Activated CD4-positive, alpha-beta T cell treated with anti-CD3 and anti-CD28 coated beads, Interleukin-2, amount 10 ng/mL, durations not matched to agents 24 days and 14 days (primary cell): Measurements from ENCODE around the gene KLF6. TPM values are rescaled to one million over a fixed set of nuclear protein-coding genes. Genes with fewer than 3 reads are reported as not detected.
A peak's percentile ranks its signal among the peaks of the same experiment; 100 is the strongest.

Experiments
- DNase-seq: peaks from one replicate; pipeline ENCODE4 v3.0.0; 2022
- H3K27ac Mint-ChIP-seq: one replicate; pipeline ENCODE4 v1.8.0; 2022; ENCODE audit warnings: mild to moderate bottlenecking, mixed read lengths
- H3K27me3 Mint-ChIP-seq: one replicate; pipeline ENCODE4 v1.8.0; 2022; ENCODE audit warnings: mixed read lengths
- H3K36me3 Mint-ChIP-seq: one replicate; pipeline ENCODE4 v1.8.0; 2022; ENCODE audit warnings: low read depth, mild to moderate bottlenecking, mixed read lengths
- H3K4me1 Mint-ChIP-seq: one replicate; pipeline ENCODE4 v1.8.0; 2021; ENCODE audit warnings: mixed read lengths
- H3K4me3 Mint-ChIP-seq: one replicate; pipeline ENCODE4 v1.8.0; 2022; ENCODE audit warnings: mild to moderate bottlenecking, moderate library complexity, mixed read lengths
- H3K9me3 Mint-ChIP-seq: one replicate; pipeline ENCODE4 v1.8.0; 2021; ENCODE audit warnings: mixed read lengths
- intact Hi-C: fragments of 100-400 bp; cut with micrococcal nuclease; formaldehyde crosslinking; loops from one replicate; pipeline ENCODE4 v1.15.1; 2023
- total RNA-seq: library from RNA; stranded (reverse); gene quantifications from 2 replicates; pipeline ENCODE4 v1.2.3, GENCODE V29; 2022

The KLF6 gene
- total RNA-seq, 1 donor from 2014 or later, result 116 TPM

DNA sequence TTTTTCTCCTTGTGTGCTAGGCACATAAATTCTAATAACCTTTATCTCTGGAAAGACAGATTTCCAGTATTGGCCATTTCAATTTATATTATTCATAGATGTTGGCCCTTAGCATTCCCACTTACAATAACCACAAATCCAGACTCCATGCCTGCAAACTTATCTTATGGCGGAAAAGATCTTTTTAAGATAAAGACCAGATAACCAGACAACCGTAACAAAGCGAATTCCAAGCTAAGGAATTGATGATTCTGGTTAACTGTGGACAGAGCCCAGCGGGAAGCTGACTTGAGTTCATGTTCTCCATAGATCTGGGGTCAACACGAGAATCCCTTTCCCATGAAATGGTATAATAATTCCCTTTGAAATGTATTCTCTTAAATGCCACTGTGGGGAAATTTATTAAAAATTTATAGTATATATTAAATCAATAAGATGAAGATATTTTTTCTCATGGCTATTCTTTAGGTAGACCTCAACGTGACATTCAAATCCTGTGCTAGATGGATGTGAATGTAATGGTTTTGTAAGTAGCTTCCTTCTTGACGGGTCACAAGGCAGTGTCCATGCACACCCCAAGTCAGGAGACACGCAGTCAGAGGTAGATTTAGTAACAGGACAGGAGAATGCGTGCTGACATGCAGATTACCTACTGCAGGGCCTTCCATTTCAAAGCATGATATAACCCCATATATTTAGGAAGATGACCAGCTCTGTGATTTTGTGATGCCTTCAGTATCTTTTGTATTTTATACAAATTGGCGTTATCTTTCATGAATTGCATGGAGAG, 37.7 kb upstream of the KLF6 start:
- intact Hi-C loops, result no loop called here
- Mint-ChIP-seq H3K4me1 (peaks cover 10% of the 10 kb centered on the region), H3K9me3 (peaks cover 7% of the 10 kb centered on the region), H3K27ac (no peak overlapping the region), H3K27me3 (no peaks in the 10 kb centered on the region), H3K4me3 (no peak overlapping the region), H3K36me3 (no peaks in the 10 kb centered on the region)
- no peak for DNase-seq

GRCh38 chr10:3820255-3820654, 35.2 kb upstream of the KLF6 start:
- H3K9me3 Mint-ChIP-seq, result peaks cover 11% of the 10 kb centered on the region
- H3K27me3 Mint-ChIP-seq, result no peaks in the 10 kb centered on the region
- no peak overlapping the region for H3K4me3 Mint-ChIP-seq
- no peaks in the 10 kb centered on the region for H3K36me3 Mint-ChIP-seq
- H3K27ac Mint-ChIP-seq, result no peak overlapping the region
- peaks cover 5% of the 10 kb centered on the region for H3K4me1 Mint-ChIP-seq
- no peak for DNase-seq
- intact Hi-C loops, result no loop called here

DNA sequence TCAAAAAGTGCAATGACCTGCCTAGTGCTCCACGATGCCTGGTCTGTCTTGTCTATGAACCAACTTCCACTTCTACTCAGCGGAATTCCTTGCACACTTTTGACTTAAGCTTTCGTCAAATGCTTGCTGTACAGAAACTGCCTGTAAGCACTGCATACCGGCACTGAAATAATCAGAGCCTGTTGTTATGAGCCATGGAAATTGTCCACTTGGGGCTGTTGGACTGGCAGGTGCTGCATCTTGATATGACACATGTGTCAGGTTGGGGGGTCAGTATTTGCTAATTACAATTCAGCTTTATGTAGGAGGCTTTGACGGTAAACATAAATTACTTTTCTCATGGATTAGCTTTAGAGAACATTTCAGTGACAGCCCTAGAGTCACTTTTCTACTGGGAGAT, 32.0 kb upstream of the KLF6 start:
- peaks cover 26% of the 10 kb centered on the region for H3K4me1 Mint-ChIP-seq
- no peak for DNase-seq
- H3K36me3 Mint-ChIP-seq, result no peaks in the 10 kb centered on the region
- no peak overlapping the region for H3K27ac Mint-ChIP-seq
- intact Hi-C loops, result no loop called here
- H3K4me3 Mint-ChIP-seq, result no peak overlapping the region
- H3K9me3 Mint-ChIP-seq, result peaks cover 3% of the 10 kb centered on the region
- no peaks in the 10 kb centered on the region for H3K27me3 Mint-ChIP-seq

DNA sequence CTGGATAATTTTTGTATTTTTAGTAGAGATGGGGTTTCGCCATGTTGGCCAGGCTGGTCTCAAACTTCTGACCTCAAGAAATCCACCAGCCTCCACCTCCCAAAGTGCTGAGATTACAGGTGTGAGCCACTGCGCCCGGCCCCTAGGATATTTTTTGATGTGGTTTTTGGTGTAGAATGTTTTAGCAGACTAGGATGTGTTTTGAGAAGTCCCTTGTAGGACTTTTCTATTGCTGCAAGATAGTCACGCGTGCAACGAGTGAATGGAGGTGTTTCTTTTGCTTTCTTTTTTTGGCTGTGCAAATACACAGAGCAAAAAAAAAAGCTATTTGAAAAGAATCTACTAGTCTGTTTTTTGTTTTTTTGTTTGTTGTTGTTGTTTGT, 29.8 kb upstream of the KLF6 start:
- intact Hi-C loops, result loop anchor here (5.0 kb wide), 1 partner anchor 38 kb away; no protein-coding TSS in a partner anchor
- Mint-ChIP-seq H3K27me3 (no peaks in the 10 kb centered on the region), H3K9me3 (peaks cover 3% of the 10 kb centered on the region), H3K27ac (peak overlapping the region; percentile 63), H3K4me1 (peaks cover 40% of the 10 kb centered on the region), H3K4me3 (peak overlapping the region; percentile 7), H3K36me3 (no peaks in the 10 kb centered on the region)
- DNase-seq, result peak; percentile 76

DNA sequence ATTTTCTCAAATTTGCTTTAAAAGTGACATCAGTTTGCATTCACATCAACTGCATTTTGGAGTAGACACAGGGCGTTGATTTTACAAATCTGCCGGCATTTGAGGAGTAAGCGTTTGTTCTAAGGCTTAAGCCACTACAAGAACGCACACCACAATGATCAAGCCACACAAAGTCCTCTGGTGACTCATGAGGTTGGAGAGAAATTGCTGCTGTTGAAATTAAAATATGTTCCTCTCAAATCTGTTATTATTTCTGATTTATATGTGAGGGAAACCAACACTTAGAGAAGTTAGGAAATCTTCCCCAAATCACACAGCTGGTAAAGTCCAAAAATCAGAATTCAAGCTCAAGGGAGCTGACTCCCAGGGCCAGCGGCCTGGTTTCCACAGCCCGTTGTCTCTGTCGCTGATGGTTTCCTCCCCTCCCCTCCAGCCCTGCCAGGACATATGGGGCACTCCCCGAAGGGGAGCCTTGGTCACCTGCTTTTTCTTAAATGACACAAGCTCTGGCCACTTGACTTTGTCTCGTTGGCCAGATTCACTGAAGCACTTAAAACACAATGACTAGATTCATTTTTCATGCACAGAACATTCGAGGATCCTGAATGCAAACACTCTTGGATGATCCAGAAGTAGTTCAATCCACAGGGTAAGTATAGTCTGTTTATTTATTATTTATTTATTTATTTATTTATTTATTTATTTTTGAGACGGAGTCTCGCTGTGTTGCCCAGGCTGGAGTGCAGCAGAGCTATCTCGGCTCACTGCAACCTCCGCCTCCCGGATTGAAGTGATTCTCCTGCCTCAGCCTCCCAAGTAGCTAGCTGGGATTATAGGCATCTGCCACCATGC, 29.2 kb upstream of the KLF6 start:
- no peaks in the 10 kb centered on the region for H3K27me3 Mint-ChIP-seq
- no peaks in the 10 kb centered on the region for H3K36me3 Mint-ChIP-seq
- intact Hi-C loops, result loop anchor here (5.0 kb wide), 1 partner anchor 37 kb away; no protein-coding TSS in a partner anchor
- H3K9me3 Mint-ChIP-seq, result peaks cover 3% of the 10 kb centered on the region
- no peak overlapping the region for H3K27ac Mint-ChIP-seq
- no peak overlapping the region for H3K4me3 Mint-ChIP-seq
- H3K4me1 Mint-ChIP-seq, result peaks cover 44% of the 10 kb centered on the region
- no peak for DNase-seq

DNA sequence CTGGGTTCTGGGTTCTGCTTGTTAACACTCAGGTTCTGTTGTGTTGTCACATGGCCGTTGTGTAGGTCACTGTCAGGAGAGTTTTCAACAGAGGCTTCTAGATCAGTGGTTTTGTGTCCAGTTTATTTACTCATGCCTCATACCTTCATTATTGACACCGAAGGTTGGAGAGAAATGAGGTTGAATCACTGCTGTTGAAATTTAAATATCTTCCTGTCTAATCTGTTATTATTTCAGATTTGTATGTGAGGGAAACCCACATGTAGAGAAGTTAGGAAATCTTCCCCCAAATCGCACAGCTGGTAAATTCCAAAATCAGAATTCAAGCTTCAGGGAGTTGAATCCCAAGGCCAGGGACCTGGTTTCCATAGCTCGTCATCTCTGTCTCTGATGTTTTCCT, 28.3 kb upstream of the KLF6 start:
- Mint-ChIP-seq H3K27ac (peak overlapping the region; percentile 72), H3K4me3 (no peak overlapping the region), H3K9me3 (peaks cover 3% of the 10 kb centered on the region), H3K27me3 (no peaks in the 10 kb centered on the region), H3K36me3 (no peaks in the 10 kb centered on the region), H3K4me1 (peaks cover 54% of the 10 kb centered on the region)
- intact Hi-C loops, result loop anchor here (5.0 kb wide), 1 partner anchor 36 kb away; no protein-coding TSS in a partner anchor
- no peak for DNase-seq

DNA sequence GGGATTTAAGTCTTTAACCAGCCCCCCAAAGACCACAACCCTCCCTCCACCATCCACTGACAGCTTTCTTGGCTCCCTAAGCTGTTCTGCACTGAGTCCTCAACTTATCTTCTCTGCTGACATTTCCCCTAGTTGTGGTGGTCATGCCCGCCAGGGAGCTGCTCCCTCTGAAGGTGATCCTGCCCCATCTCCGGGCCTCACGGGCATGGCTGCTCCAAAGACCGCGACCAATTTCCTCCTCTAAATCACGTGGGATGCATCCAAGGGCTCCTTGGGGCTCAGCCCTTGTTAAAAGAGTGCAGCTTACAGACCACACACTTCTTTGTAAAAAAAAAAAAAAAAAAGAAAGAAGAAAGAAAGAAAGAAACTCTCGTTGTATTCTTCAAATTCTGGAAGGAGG, 27.1 kb upstream of the KLF6 start:
- intact Hi-C loops, result loop anchor here (5.0 kb wide), 1 partner anchor 35 kb away; no protein-coding TSS in a partner anchor
- Mint-ChIP-seq H3K36me3 (no peaks in the 10 kb centered on the region), H3K9me3 (no peaks in the 10 kb centered on the region), H3K27me3 (no peaks in the 10 kb centered on the region), H3K27ac (no peak overlapping the region), H3K4me1 (peaks cover 63% of the 10 kb centered on the region), H3K4me3 (peak overlapping the region; percentile 68)
- peak; percentile 67 for DNase-seq

GRCh38 chr10:3811291-3811870, 26.4 kb upstream of the KLF6 start:
- DNase-seq, result peak; percentile 90
- Mint-ChIP-seq H3K9me3 (no peaks in the 10 kb centered on the region), H3K27ac (no peak overlapping the region), H3K36me3 (no peaks in the 10 kb centered on the region), H3K4me1 (peaks cover 71% of the 10 kb centered on the region), H3K4me3 (peak overlapping the region; percentile 68), H3K27me3 (no peaks in the 10 kb centered on the region)
- intact Hi-C loops, result loop anchor here (1.0 to 5.0 kb wide), 7 partner anchors 17 to 845 kb away; no protein-coding TSS in a partner anchor

DNA sequence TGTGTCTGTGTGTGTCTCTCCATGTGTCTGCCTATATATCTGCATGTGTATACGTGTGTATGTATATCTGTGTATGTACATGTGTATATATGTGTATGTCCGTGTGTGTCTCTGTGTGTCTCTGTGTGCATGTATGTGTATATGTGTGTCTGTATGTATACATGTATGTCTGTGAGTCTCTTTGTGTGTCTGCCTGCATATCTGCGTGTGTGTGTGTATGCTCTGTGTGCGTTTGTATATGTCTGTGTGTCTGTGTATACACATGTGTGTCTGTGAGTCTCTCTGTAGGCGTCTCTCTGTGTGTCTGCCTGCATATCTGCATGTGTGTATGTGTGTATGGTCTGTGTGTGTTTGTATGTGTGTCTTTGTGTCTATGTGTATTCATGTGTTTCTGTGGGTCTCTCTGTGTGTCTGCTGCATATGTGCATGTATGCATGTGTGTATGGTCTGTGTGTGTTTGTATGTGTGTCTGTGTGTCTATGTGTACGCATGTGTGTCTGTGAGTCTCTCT, 23.7 kb upstream of the KLF6 start:
- Mint-ChIP-seq H3K9me3 (no peaks in the 10 kb centered on the region), H3K27ac (no peak overlapping the region), H3K4me1 (peaks cover 77% of the 10 kb centered on the region), H3K4me3 (peak overlapping the region; percentile 1), H3K27me3 (no peaks in the 10 kb centered on the region), H3K36me3 (no peaks in the 10 kb centered on the region)
- no peak for DNase-seq
- intact Hi-C loops, result loop anchor here (5.0 to 10.0 kb wide), 3 partner anchors 164 to 536 kb away; no protein-coding TSS in a partner anchor

DNA sequence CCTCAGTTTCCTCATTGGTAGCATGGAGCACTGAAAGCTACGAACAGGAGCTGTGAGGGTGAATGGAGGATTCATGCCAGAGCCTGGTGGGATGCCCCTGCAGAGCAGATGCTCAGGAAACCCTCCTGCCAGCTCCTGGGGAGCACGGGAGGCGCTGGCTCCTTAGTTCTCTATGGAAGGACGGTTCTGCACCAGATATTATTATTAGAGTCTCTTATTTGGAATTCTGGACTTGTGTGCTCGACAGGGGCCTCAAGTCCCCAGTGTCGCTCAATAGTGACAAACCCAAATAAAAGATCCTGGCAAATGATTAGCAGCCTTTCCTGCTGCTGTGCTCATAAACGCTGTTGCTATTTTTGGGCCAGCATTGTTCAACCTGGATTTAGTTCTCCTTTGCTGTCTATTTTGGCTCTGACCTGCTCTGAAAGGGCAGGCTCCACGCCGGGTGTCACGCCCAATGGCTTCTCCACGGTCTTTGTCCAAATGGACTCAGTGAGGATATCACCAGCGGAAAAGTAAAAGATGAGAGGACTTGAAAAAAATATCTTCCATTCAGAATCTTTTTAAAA, 23.0 kb upstream of the KLF6 start:
- no peaks in the 10 kb centered on the region for H3K9me3 Mint-ChIP-seq
- intact Hi-C loops, result loop anchor here (5.0 to 10.0 kb wide), 3 partner anchors 164 to 537 kb away; no protein-coding TSS in a partner anchor
- H3K27me3 Mint-ChIP-seq, result no peaks in the 10 kb centered on the region
- H3K4me3 Mint-ChIP-seq, result peak overlapping the region; percentile 51
- no peak overlapping the region for H3K27ac Mint-ChIP-seq
- H3K36me3 Mint-ChIP-seq, result no peaks in the 10 kb centered on the region
- no peak for DNase-seq
- H3K4me1 Mint-ChIP-seq, result peaks cover 78% of the 10 kb centered on the region

GRCh38 chr10:3807211-3807927, 22.4 kb upstream of the KLF6 start:
- Mint-ChIP-seq H3K4me3 (peak overlapping the region; percentile 51), H3K4me1 (peaks cover 75% of the 10 kb centered on the region), H3K9me3 (no peaks in the 10 kb centered on the region), H3K36me3 (no peaks in the 10 kb centered on the region), H3K27me3 (no peaks in the 10 kb centered on the region), H3K27ac (no peak overlapping the region)
- peak; percentile 75 for DNase-seq
- intact Hi-C loops, result loop anchor here (5.0 to 10.0 kb wide), 3 partner anchors 165 to 537 kb away; no protein-coding TSS in a partner anchor

GRCh38 chr10:3806603-3807002, 21.6 kb upstream of the KLF6 start:
- intact Hi-C loops, result loop anchor here (5.0 to 10.0 kb wide), 3 partner anchors 166 to 538 kb away; no protein-coding TSS in a partner anchor
- Mint-ChIP-seq H3K27ac (no peak overlapping the region), H3K4me3 (peak overlapping the region; percentile 51), H3K9me3 (no peaks in the 10 kb centered on the region), H3K27me3 (no peaks in the 10 kb centered on the region), H3K36me3 (no peaks in the 10 kb centered on the region), H3K4me1 (peaks cover 69% of the 10 kb centered on the region)
- no peak for DNase-seq
